GM12875 (cell line): ENCODE data around the gene TMC6.

ENCODE experiments used
- H3K4me3 ChIP-seq: one replicate; pipeline ENCODE4 v1.5.1; 2011; ENCODE audit warnings: low read depth, low read length, control low read depth
- CTCF ChIP-seq: IDR thresholded peaks from 2 replicates; pipeline ENCODE4 v1.5.1; 2011; ENCODE audit warnings: low read depth, mild to moderate bottlenecking, control low read depth, inconsistent platforms, low read length, moderate library complexity, borderline replicate concordance; ENCODE audit not compliant: insufficient read depth

Gene TMC6

GRCh38 chr17:78101542-78101941, 27.0 kb downstream of the TMC6 start:
- no peak overlapping the region for H3K4me3 ChIP-seq
- TF ChIP-seq CTCF = no peak

GRCh38 chr17:78101112-78101511, 27.4 kb downstream of the TMC6 start:
- H3K4me3 ChIP-seq = no peak overlapping the region
- TF ChIP-seq CTCF = no peak

- no peak overlapping the region for H3K4me3 ChIP-seq
- no peak for TF ChIP-seq CTCF
These were observed 32.5 kb downstream of the TMC6 start for GRCh38 chr17:78096093-78096492.

DNA sequence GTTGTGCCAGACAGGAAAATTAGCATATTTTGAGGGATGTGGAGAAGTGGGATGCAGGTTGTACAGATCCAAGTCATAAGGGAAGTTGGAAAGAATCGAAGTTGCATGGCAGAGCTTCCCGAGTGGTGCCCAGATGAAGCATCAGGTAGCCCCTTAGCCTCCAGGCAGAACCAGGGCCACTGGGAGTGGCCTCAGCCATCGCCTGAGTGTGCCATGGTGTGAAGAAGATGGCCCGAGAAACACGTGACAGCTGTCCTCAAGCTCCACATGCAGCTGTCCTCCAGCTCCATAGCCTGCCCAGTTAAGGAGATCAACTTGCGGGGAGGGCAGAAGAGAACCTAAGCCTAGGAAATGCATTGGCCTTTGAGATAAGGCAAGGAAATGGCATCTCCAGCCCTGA, 33.5 kb downstream of the TMC6 start:
- no peak for TF ChIP-seq CTCF
- H3K4me3 ChIP-seq = no peak overlapping the region

- no peak for TF ChIP-seq CTCF
- H3K4me3 ChIP-seq = no peak overlapping the region
These were observed 35.7 kb downstream of the TMC6 start for GRCh38 chr17:78092794-78093324.

GRCh38 chr17:78089576-78090281, 38.8 kb downstream of the TMC6 start:
- H3K4me3 ChIP-seq = no peak overlapping the region
- no peak for TF ChIP-seq CTCF

- TF ChIP-seq CTCF = no peak
- no peak overlapping the region for H3K4me3 ChIP-seq
These were observed 40.0 kb downstream of the TMC6 start for GRCh38 chr17:78088529-78088928.
